ENCODE data around the gene ATP23. TPM values are rescaled to one million over a fixed set of nuclear protein-coding genes. Genes with fewer than 3 reads are reported as not detected.

The ATP23 gene
- total RNA-seq, 1 experiment from 2014 or later, result 4.7 TPM

DNA sequence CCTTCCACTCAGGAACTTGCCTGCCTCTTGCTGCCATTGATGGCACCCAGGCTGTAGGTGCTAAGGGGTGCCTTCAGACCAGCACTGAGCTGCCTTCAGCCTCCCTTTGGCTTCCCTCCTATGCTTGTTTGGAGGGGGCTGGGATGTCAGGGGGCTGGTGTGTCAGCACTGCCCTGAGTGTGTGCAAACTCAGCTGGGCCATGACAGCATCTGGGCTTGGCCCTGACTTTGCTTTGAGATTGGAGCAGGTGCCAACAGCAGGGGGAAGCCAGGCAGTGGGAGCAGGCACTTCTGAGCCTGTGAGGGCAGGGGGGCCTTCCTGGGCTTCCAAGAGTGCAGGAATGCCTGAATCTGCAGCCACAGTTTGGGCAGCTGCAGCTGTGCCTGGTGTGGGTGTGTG is 56.9 kb downstream of the ATP23 start:
- no peaks in the 10 kb centered on the region for H3K27me3 Mint-ChIP-seq (ENCODE audit: low read depth)
- H3K79me2 ChIP-seq (ENCODE audit: insufficient read depth, low read length), result no peaks in the 10 kb centered on the region
- no peak overlapping the region for H4K8ac ChIP-seq (replicated peaks; ENCODE audit: insufficient read length, low read depth, low read length)
- H3K9me3 ChIP-seq (ENCODE audit: control insufficient read depth, low read depth, low read length), result peaks cover 25% of the 10 kb centered on the region
- H2BK20ac ChIP-seq (ENCODE audit: low read depth, low read length, poor library complexity, severe bottlenecking), result no peak overlapping the region
- H3K56ac ChIP-seq (ENCODE audit: insufficient read length, low read depth, low read length), result no peak overlapping the region
- H2BK5ac ChIP-seq (ENCODE audit: insufficient read length, low read length), result no peak overlapping the region
- H3K9me3 Mint-ChIP-seq, result peaks cover 49 to 53% of the 10 kb centered on the region in 2 experiments
- no peaks in the 10 kb centered on the region for H3K4me1 Mint-ChIP-seq
- no peaks in the 10 kb centered on the region for H4K20me1 ChIP-seq (ENCODE audit: control insufficient read depth, insufficient read depth, insufficient read length)
- H2BK120ac ChIP-seq (ENCODE audit: low read depth, low read length, poor library complexity, severe bottlenecking), result no peak overlapping the region
- H2BK15ac ChIP-seq (ENCODE audit: low read depth, low read length), result no peak overlapping the region
- H4K91ac ChIP-seq (ENCODE audit: insufficient read length, low read depth, low read length), result no peak overlapping the region
- no peak for TF ChIP-seq CTCF (conservative IDR thresholded peaks at IDR 0.05)
- no peak for DNase-seq
- H3K4me2 ChIP-seq (ENCODE audit: insufficient read depth, insufficient read length, low read length), result no peak overlapping the region
- H3K4me3 Mint-ChIP-seq, result no peak overlapping the region
- no peaks in the 10 kb centered on the region for H3K79me1 ChIP-seq (ENCODE audit: insufficient read depth, low read depth, low read length, poor library complexity, severe bottlenecking)
- H2AK5ac ChIP-seq (ENCODE audit: insufficient read length, low read length), result no peak overlapping the region
- no peak overlapping the region for H2BK12ac ChIP-seq (ENCODE audit: insufficient read length, low read depth, low read length)
- no peak overlapping the region for H3K27ac ChIP-seq (ENCODE audit: insufficient read length, low read depth, low read length)
- no peak overlapping the region for H3K4ac ChIP-seq (ENCODE audit: low read depth, low read length)
- no peaks in the 10 kb centered on the region for H3K27me3 ChIP-seq (ENCODE audit: insufficient read depth, low read length)
- H3K9ac ChIP-seq (ENCODE audit: extremely low read depth, insufficient read length, low read length), result no peak overlapping the region
- no peak overlapping the region for H3K18ac ChIP-seq (ENCODE audit: insufficient read length, low read depth, low read length)
- H3K14ac ChIP-seq (ENCODE audit: insufficient read depth, low read length), result no peak overlapping the region; the same call in 1 of the 2 replicates
- H3T11ph ChIP-seq (ENCODE audit: low read length), result no peak overlapping the region
- H3K4me1 ChIP-seq (ENCODE audit: insufficient read depth, low read length), result no peaks in the 10 kb centered on the region
- H3K23ac ChIP-seq (ENCODE audit: insufficient read length, low read depth, low read length), result no peak overlapping the region
- H3K36me3 Mint-ChIP-seq (ENCODE audit: insufficient read depth in 1 of 3, low read depth in 3 of 3), result peaks cover 12 to 35% (median 19%) of the 10 kb centered on the region in 3 experiments
- no peak overlapping the region for H2AFZ ChIP-seq (ENCODE audit: low read length)
- H4K5ac ChIP-seq (ENCODE audit: insufficient read length, low read depth, low read length), result no peak overlapping the region
- H3K23me2 ChIP-seq (ENCODE audit: insufficient read length, low read depth, low read length, poor library complexity, severe bottlenecking), result no peaks in the 10 kb centered on the region
- H3K27ac Mint-ChIP-seq, result no peak overlapping the region
